HUES64 (cell line): Measurements from ENCODE around the gene FAM120C. TPM values are rescaled to one million over a fixed set of nuclear protein-coding genes. Genes with fewer than 3 reads are reported as not detected.

Source experiments
- H3K27ac ChIP-seq: 2 replicates; pipeline ENCODE4 v1.7.0; 2013; ENCODE audit warnings: low read depth, low read length, inconsistent platforms
- H3K27me3 ChIP-seq: 2 replicates; pipeline ENCODE4 v1.6.1; 2013; ENCODE audit warnings: mild to moderate bottlenecking, low read length; ENCODE audit not compliant: insufficient read depth
- H3K36me3 ChIP-seq: 2 replicates; pipeline ENCODE4 v1.6.1; 2013; ENCODE audit warnings: mild to moderate bottlenecking, low read length; ENCODE audit not compliant: insufficient read depth
- H3K4me1 ChIP-seq: 2 replicates; pipeline ENCODE4 v1.6.1; 2013; ENCODE audit warnings: mild to moderate bottlenecking, low read length, moderate library complexity; ENCODE audit not compliant: insufficient read depth
- H3K4me3 ChIP-seq: 2 replicates; pipeline ENCODE4 v1.5.1; 2013; ENCODE audit warnings: mild to moderate bottlenecking, low read length, moderate library complexity
- H3K9ac ChIP-seq: 2 replicates; pipeline ENCODE4 v1.6.1; 2013; ENCODE audit warnings: mild to moderate bottlenecking, low read depth, low read length
- H3K9me3 ChIP-seq: 2 replicates; pipeline ENCODE4 v1.6.1; 2013; ENCODE audit warnings: low read depth, low read length; ENCODE audit not compliant: insufficient read depth
- WGBS: fragments of 150-250, 120-280 bp; methylation state at CpG from one replicate; pipeline ENCODE4 v1.1.7; 2013; ENCODE audit warnings: missing lambda C conversion rate; 5-methylcytosine and 5-hydroxymethylcytosine counted together
- polyA plus RNA-seq, 2 experiments: library from polyadenylated mRNA; stranded (reverse); fragments of 50-300 nt; gene quantifications; one replicate each; pipeline ENCODE4 v1.2.3, GENCODE V29; 2013

FAM120C gene, protein sequence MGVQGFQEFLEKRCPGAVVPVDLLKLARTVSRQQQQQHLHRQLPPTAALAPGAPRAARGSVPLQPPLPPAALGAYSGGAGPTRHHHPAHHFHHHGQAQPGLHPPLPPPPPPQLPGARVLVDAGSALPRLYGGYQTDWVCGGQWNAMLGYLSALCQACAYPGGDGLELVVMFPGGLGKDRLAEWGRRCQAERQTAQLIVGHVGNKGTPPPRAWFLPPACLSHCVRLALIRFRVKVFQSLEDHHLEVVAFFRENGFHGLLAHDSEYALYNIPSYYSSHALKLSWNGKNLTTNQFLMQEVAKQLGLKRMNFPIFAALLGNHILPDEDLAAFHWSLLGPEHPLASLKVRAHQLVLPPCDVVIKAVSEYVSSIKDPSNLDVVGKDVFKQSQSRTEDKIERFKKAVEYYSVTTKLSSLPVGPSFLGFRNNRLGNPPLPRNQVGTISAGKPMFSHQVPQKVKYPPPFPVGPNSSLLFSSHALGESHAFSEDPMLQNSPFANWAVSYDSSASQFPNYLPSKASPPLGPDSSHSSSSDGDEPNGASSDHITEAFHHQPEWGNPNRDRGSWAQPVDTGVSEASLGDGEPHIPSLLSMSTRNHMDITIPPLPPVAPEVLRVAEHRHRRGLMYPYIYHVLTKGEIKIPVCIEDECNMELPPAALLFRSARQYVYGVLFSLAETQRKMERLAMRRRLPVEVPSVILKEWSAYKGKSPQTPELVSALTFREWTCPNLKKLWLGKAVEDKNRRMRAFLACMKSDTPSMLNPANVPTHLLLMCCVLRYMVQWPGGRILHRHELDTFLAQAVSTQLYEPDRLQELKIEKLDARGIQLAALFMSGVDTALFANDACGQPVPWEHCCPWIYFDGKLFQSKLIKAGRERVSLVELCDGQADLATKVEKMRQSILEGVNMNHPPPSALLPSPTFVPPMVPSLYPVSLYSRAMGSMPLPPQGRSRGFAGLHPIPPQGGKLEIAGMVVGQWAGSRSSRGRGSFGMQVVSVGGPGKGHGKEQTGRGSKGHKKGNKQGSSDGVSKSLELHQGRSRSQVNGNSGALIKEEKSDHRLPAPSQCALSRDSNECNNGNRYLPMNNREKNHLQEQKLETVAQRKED
- polyA plus RNA-seq (2013, experiment 1 of 2) = 4.1 TPM
- polyA plus RNA-seq (2013, experiment 2 of 2) = 2.7 TPM

DNA sequence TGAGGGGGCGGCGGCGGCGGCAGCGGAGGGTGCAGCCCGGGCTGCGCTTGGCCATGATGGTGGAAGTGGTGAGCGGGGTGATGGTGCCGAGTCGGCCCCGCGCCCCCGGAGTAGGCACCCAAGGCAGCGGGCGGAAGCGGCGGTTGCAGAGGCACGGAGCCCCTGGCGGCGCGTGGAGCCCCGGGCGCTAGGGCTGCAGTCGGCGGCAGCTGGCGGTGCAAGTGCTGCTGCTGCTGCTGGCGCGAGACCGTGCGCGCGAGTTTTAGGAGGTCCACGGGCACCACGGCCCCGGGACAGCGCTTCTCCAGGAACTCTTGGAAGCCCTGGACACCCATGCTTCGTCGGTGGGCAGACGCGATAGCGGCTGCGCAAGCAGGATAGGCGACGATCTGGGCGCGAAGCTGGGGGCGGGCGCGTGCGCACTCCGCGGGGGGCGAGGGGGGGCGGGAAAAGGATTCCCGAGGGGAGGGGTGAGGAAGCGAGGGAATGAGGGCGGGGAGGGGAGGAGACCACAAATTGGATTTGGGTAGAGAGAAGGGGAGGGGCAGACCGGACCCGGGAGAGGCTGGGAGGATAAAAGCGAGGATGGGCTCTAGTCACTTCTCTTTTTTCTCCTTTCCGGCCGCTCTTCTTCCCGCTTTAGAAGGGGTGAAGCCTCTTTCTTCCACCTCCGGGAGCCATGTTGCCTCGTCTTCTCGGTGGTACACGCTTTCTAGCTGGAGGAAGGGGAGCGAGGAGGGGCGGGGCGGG lies at the start of gene FAM120C:
Gene FAM120C, minus strand, starts transcription at position 391 of the 750 bp plus-strand sequence. Its CDS starts 56 bp downstream, at position 335.
- Histone ChIP-seq H3K36me3 (peaks cover 3% of the 10 kb centered on the region; the same call in 1 of the 2 replicates), H3K4me1 (peaks cover 14% of the 10 kb centered on the region), H3K27ac (peak within 1 kb of the TSS; percentile 93), H3K27me3 (no peaks in the 10 kb centered on the region), H3K9me3 (no peaks in the 10 kb centered on the region), H3K9ac (peak within 1 kb of the TSS; percentile 94), H3K4me3 (peak within 1 kb of the TSS; percentile 80)
- WGBS = under 1% methylated on average over 60 of the region's 70 CpGs

- Histone ChIP-seq H3K9me3 (no peaks in the 10 kb centered on the region), H3K36me3 (peaks cover 17% of the 10 kb centered on the region), H3K27ac (no peak overlapping the region), H3K4me3 (no peak overlapping the region), H3K9ac (no peak overlapping the region), H3K27me3 (no peaks in the 10 kb centered on the region), H3K4me1 (no peaks in the 10 kb centered on the region)
- 84% methylated on average over 4 of the region's 4 CpGs for WGBS
Observed at GRCh38 chrX:54230435-54231148, 47.5 kb upstream of the FAM120C start.

DNA sequence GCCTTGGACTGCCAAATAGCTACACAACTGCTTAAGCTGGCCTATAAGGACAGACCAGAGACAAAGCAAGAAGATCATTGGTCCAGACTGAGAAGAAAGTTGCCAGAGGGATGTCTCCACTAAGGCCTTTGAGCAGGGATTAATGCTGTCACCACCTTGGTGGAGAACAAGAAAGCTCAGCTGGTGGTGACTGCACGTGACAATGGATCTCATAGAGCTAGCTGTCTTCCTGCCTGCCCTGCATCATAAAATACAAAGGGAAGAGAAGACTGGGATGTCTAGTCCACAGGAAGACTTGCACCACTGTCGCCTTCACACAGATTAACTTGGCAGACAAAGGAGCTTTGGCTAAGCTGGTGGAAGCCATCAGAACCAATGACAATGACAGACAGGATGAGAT lies 40.5 kb upstream of the FAM120C start:
- Histone ChIP-seq H3K4me1 (no peaks in the 10 kb centered on the region), H3K27me3 (no peaks in the 10 kb centered on the region), H3K27ac (no peak overlapping the region), H3K36me3 (0 out of 2 replicates have a peak, but pooled peaks cover 5% of the 10 kb centered on the region), H3K4me3 (no peak overlapping the region), H3K9ac (no peak overlapping the region), H3K9me3 (no peaks in the 10 kb centered on the region)
- 78% methylated on average over 2 of the region's 2 CpGs for WGBS

GRCh38 chrX:54213603-54214002 lies 30.5 kb upstream of the FAM120C start:
- no CpG with 5 or more reads among the region's 3 CpGs for WGBS
- Histone ChIP-seq H3K9me3 (no peaks in the 10 kb centered on the region), H3K36me3 (no peaks in the 10 kb centered on the region), H3K27ac (no peak overlapping the region), H3K27me3 (no peaks in the 10 kb centered on the region), H3K9ac (no peak overlapping the region), H3K4me3 (no peak overlapping the region), H3K4me1 (no peaks in the 10 kb centered on the region)

DNA sequence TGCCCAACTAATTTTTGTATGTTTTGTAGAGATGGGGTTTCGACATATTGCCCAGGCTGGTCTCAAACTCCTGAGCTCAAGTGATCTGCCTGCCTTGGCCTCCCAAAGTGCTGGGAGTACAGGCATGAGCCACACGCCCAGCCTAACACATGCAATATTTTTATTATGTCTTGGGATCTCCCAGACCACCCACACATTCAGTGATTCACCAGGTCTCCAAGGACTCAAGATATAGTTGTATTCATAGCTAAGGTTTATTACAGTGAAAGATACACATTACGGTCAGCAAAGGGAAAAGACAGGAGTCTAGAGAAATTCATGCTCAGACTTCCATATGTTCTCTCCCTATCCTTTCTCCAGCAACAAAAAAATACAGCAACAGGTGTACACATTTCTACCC lies 25.5 kb upstream of the FAM120C start:
- no peak overlapping the region for H3K4me3 ChIP-seq
- no peak overlapping the region for H3K9ac ChIP-seq
- H3K27me3 ChIP-seq = no peaks in the 10 kb centered on the region
- no peaks in the 10 kb centered on the region for H3K4me1 ChIP-seq
- no peak overlapping the region for H3K27ac ChIP-seq
- 89% methylated on average over 2 of the region's 3 CpGs for WGBS
- H3K36me3 ChIP-seq = no peaks in the 10 kb centered on the region
- no peaks in the 10 kb centered on the region for H3K9me3 ChIP-seq

GRCh38 chrX:54198262-54198661 lies 15.2 kb upstream of the FAM120C start:
- Histone ChIP-seq H3K4me3 (no peak overlapping the region), H3K36me3 (peaks cover 12% of the 10 kb centered on the region; the same call in 1 of the 2 replicates), H3K27me3 (no peaks in the 10 kb centered on the region), H3K9ac (no peak overlapping the region), H3K9me3 (no peaks in the 10 kb centered on the region), H3K4me1 (no peaks in the 10 kb centered on the region), H3K27ac (no peak overlapping the region)
- WGBS = 71% methylated on average over 5 of the region's 6 CpGs

DNA sequence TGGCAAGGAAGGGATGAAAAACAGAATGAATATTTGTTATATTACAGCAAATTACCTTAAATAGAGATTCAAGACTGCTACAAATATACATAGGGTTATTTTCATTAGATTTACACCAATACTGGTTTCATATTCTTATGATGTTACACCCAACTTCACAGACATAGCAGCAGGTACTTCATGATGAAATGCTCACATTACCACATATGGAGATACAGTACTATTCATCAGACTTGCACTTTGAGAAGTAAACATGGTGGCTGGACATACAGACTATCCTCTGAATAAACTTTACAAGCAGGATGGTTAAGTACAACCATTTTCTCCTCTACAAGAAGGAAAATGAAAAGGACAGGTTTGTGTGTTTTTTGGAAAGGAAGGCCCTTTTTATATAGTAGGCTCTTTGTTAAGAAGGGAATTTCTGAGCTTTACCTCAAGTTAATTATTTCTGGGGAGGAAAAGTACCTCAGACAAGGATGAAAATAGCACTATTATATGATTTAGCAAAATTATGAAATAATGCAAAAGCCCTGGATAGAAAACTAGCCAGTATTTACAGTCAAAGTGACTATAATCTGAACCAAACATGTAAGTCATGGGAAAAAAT lies 12.0 kb upstream of the FAM120C start:
- Histone ChIP-seq H3K27ac (no peak overlapping the region), H3K4me3 (no peak overlapping the region), H3K9me3 (no peaks in the 10 kb centered on the region), H3K9ac (no peak overlapping the region), H3K36me3 (peaks cover 4% of the 10 kb centered on the region; the same call in 1 of the 2 replicates), H3K27me3 (no peaks in the 10 kb centered on the region), H3K4me1 (no peaks in the 10 kb centered on the region)

- no peaks in the 10 kb centered on the region for H3K27me3 ChIP-seq
- peaks cover 4% of the 10 kb centered on the region; the same call in 1 of the 2 replicates for H3K36me3 ChIP-seq
- H3K9ac ChIP-seq = no peak overlapping the region
- no peak overlapping the region for H3K4me3 ChIP-seq
- no peaks in the 10 kb centered on the region for H3K9me3 ChIP-seq
- H3K4me1 ChIP-seq = no peaks in the 10 kb centered on the region
- 80% methylated on average over 1 of the region's 4 CpGs for WGBS
- no peak overlapping the region for H3K27ac ChIP-seq
Observed at GRCh38 chrX:54193085-54193821, 10.2 kb upstream of the FAM120C start.

DNA sequence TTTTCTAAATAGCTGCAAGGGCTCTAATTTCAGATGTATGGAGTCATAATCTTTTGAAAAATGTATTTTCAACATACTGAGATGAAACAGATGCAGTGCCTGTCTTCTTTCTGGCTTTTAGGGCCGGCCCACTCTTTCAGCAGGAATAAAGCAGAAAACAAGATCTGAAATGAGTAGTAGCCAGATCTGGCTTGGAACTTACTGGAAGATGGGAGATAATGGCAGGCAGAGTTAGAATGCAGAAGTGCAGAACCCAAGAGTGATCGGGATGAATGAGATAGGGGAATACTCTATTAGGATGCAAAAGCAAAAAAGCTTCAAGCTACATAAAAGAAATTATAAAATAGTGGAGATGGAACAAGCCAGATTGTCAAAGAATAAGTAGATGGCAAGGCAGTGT lies 1.4 kb upstream of the FAM120C start:
- H3K36me3 ChIP-seq = no peaks in the 10 kb centered on the region
- no peak overlapping the region for H3K27ac ChIP-seq
- WGBS = 93% methylated on average over 2 of the region's 2 CpGs
- H3K27me3 ChIP-seq = no peaks in the 10 kb centered on the region
- H3K4me1 ChIP-seq = peaks cover 14% of the 10 kb centered on the region
- H3K9ac ChIP-seq = no peak overlapping the region
- H3K4me3 ChIP-seq = no peak overlapping the region
- no peaks in the 10 kb centered on the region for H3K9me3 ChIP-seq
